Natural killer cell (primary cell): ENCODE measurements around the gene CSE1L. TPM values are rescaled to one million over a fixed set of nuclear protein-coding genes. Genes with fewer than 3 reads are reported as not detected.

Source experiments
- ATAC-seq, 3 donors: fragments of 150-1000 bp in 2 of 3; fragments of 200-7000 bp in 1 of 3; cut with Tn5 transposase; 1 replicate in 1 of 3; 2 replicates in 2 of 3; pipeline ENCODE4 v1.10.0; 2021; ENCODE audit warnings: mild to moderate bottlenecking in 2 of 3, moderate library complexity in 2 of 3
- DNase-seq, 2 donors: peaks; one replicate each; pipeline versions ENCODE4 v3.0.0 to v3.0.0-alpha.2; 2013 to 2021; ENCODE audit warnings: mixed read lengths in 1 of 2
- H3K27ac ChIP-seq: one replicate; pipeline ENCODE4 v1.5.1; 2013; ENCODE audit warnings: mild to moderate bottlenecking, low read length
- H3K27me3 ChIP-seq: one replicate; pipeline ENCODE4 v1.6.1; 2013; ENCODE audit warnings: low read length; ENCODE audit not compliant: control insufficient read depth, insufficient read depth
- H3K36me3 ChIP-seq: one replicate; pipeline ENCODE4 v1.6.1; 2013; ENCODE audit warnings: low read length; ENCODE audit not compliant: control insufficient read depth, insufficient read depth
- H3K4me1 ChIP-seq: one replicate; pipeline ENCODE4 v1.6.1; 2013; ENCODE audit warnings: low read length; ENCODE audit not compliant: control insufficient read depth, insufficient read depth
- H3K4me3 ChIP-seq: one replicate; pipeline ENCODE4 v1.5.1; 2013; ENCODE audit warnings: low read length
- H3K9me3 ChIP-seq: one replicate; pipeline ENCODE4 v1.6.1; 2013; ENCODE audit warnings: low read length; ENCODE audit not compliant: control insufficient read depth, insufficient read depth
- H3K27ac Mint-ChIP-seq, 2 donors: one replicate each; pipeline ENCODE4 v1.8.0; 2022; ENCODE audit warnings: mild to moderate bottlenecking in 2 of 2, mixed read lengths in 2 of 2, moderate library complexity in 1 of 2
- H3K27me3 Mint-ChIP-seq, 2 donors: one replicate each; pipeline ENCODE4 v1.8.0; 2022; ENCODE audit warnings: low read depth in 2 of 2, mixed read lengths in 2 of 2
- H3K36me3 Mint-ChIP-seq: one replicate; pipeline ENCODE4 v1.8.0; 2022; ENCODE audit warnings: mixed read lengths
- H3K4me1 Mint-ChIP-seq, 2 donors: one replicate each; pipeline ENCODE4 v1.8.0; 2022; ENCODE audit warnings: mixed read lengths in 2 of 2
- H3K4me3 Mint-ChIP-seq: one replicate; pipeline ENCODE4 v1.8.0; 2022; ENCODE audit warnings: mild to moderate bottlenecking, moderate library complexity, mixed read lengths
- H3K9me3 Mint-ChIP-seq, 2 donors: one replicate each; pipeline ENCODE4 v1.8.0; 2022; ENCODE audit warnings: mixed read lengths in 2 of 2
- WGBS: methylation state at CpG from one replicate; pipeline ENCODE4 v1.1.7; 2013; ENCODE audit warnings: missing lambda C conversion rate; ENCODE audit not compliant: insufficient coverage; 5-methylcytosine and 5-hydroxymethylcytosine counted together
- intact Hi-C: fragments of 100-400 bp; cut with micrococcal nuclease; formaldehyde crosslinking; loops from one replicate; pipeline ENCODE4 v1.14.2; 2022
- total RNA-seq, 4 donors: library from RNA; stranded (reverse); fragments of 120-200 nt in 1 of 4; gene quantifications; one replicate each; pipeline versions ENCODE4 v1.2.3 to v1.2.4, GENCODE V29; 2013 to 2022
- TF ChIP-seq, protein P1 (sequence below): fragments of 200-600 bp; IDR thresholded peaks from one replicate; pipeline ENCODE4 v1.8.0; 2022; ENCODE audit warnings: antibody characterized with exemption

CSE1L gene
- total RNA-seq, 3 donors from 2014 or later (not counting 1 experiment from before 2014, with no cell fraction given) = 24.6 to 29.5 (median 25.8) TPM

DNA sequence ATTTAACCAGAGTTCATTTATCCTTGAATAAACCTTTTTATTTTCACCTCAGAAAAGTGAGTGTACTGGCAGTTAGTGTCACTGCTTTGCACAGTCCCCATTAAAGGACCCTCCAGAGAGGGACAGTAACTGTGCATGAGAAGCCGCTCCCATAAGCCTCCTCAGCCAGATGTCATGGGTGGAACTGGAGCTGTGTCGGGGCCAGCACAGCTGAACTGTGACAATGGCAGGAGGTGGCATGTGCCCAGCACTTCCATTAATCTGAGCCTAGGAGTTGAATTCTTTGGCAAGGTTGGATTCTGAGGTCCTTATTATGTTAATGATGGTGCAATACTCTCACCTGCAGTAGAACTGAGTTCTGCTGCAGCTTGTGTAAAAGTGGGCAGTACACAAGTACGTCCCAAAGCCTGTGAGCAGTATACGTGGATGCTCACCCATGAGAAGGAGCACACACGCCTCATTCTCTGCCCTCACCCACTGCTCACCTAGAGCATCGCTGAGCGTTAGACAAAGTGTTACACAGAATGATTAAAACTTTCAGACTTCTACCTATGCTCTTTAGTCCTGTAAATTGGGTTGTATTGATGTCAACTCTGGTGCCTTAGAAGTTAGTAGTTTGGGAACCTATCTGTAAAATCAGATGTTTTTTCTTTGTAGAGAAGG lies 11.9 kb upstream of the CSE1L start:
- ATAC-seq = no peak
- WGBS = 95% methylated on average over 5 of the region's 7 CpGs

DNA sequence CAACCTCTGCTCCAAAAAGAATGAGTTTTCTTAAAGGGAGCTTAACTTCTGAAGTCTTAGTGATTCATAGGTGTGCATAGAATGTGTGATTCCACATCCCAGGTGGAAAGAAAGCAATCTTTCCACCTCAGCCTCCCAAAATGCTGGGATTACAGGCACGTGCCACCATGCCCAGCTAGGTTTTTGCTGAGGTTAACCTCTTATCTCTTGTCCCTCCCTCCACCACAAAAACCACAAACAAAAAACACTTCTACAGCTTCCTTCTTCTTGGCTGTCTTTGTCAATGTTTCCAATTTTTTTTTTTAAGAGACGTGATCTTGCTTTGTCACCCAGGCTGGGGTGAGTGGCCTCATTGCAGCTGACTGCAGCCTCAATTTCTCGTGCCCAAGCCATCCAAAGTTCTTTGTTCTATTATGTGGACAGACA lies 8.1 kb upstream of the CSE1L start:
- intact Hi-C loops = no loop called here
- TF ChIP-seq, protein P1, sequence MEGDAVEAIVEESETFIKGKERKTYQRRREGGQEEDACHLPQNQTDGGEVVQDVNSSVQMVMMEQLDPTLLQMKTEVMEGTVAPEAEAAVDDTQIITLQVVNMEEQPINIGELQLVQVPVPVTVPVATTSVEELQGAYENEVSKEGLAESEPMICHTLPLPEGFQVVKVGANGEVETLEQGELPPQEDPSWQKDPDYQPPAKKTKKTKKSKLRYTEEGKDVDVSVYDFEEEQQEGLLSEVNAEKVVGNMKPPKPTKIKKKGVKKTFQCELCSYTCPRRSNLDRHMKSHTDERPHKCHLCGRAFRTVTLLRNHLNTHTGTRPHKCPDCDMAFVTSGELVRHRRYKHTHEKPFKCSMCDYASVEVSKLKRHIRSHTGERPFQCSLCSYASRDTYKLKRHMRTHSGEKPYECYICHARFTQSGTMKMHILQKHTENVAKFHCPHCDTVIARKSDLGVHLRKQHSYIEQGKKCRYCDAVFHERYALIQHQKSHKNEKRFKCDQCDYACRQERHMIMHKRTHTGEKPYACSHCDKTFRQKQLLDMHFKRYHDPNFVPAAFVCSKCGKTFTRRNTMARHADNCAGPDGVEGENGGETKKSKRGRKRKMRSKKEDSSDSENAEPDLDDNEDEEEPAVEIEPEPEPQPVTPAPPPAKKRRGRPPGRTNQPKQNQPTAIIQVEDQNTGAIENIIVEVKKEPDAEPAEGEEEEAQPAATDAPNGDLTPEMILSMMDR = no peak
- Mint-ChIP-seq H3K27ac (peak overlapping the region in 1 of 2 donors; percentile 65), H3K27me3 (no peaks in the 10 kb centered on the region), H3K9me3 (no peaks in the 10 kb centered on the region), H3K36me3 (peaks cover 9% of the 10 kb centered on the region), H3K4me3 (peak overlapping the region; percentile 3), H3K4me1 (peaks cover 7 to 15% of the 10 kb centered on the region in 2 donors)
- ATAC-seq = peak; percentile 21 to 36 (median 35)
- peaks cover 18% of the 10 kb centered on the region for H3K4me1 ChIP-seq
- no peaks in the 10 kb centered on the region for H3K27me3 ChIP-seq
- no peak overlapping the region for H3K4me3 ChIP-seq
- no peaks in the 10 kb centered on the region for H3K9me3 ChIP-seq
- peaks cover 11% of the 10 kb centered on the region for H3K36me3 ChIP-seq
- H3K27ac ChIP-seq = no peak overlapping the region
- peak in 1 of 2 donors; percentile 50 for DNase-seq
- whole genome bisulfite sequencing = 2% methylated on average over 3 of the region's 3 CpGs

More for the DNA sequence above, 11.9 kb upstream of the CSE1L start:
- no peak for DNase-seq
- intact Hi-C loops = no loop called here
- Histone ChIP-seq H3K27ac (no peak overlapping the region), H3K9me3 (no peaks in the 10 kb centered on the region), H3K36me3 (peaks cover 34% of the 10 kb centered on the region), H3K4me1 (peaks cover 18% of the 10 kb centered on the region), H3K4me3 (no peak overlapping the region), H3K27me3 (no peaks in the 10 kb centered on the region)
- Mint-ChIP-seq H3K36me3 (peaks cover 11% of the 10 kb centered on the region), H3K27me3 (no peaks in the 10 kb centered on the region), H3K27ac (no peak overlapping the region), H3K4me1 (peaks cover 7 to 9% of the 10 kb centered on the region in 2 donors), H3K9me3 (no peaks in the 10 kb centered on the region), H3K4me3 (no peak overlapping the region)
- TF ChIP-seq, protein P1 = no peak

DNA sequence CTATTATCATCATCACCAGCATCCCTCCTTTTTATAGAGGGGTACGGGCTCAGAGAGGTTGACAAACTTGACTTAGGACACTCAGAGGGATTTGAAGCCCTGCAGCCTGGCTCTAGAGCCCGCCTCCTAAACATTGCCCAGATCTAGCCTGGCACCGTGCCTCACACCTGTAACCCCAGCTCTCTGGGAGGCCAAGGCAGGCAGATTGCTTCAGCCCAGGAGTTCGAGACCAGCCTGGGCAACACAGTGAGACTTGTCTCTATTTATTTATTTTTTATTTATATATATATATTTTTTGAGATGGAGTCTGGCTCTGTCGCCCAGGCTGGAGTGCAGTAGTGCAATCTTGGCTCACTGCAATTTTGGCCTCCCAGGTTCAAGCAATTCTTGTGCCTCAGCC lies 6.3 kb upstream of the CSE1L start:
- intact Hi-C loops = no loop called here

More for the DNA sequence above, 6.3 kb upstream of the CSE1L start:
- no peak overlapping the region for H3K27ac ChIP-seq
- H3K27ac Mint-ChIP-seq = peak overlapping the region in 1 of 2 donors; percentile 38
- TF ChIP-seq, protein P1 = no peak
- no peaks in the 10 kb centered on the region for H3K9me3 Mint-ChIP-seq
- H3K27me3 Mint-ChIP-seq = no peaks in the 10 kb centered on the region
- 96% methylated on average over 4 of the region's 5 CpGs for WGBS
- no peak overlapping the region for H3K4me3 Mint-ChIP-seq
- H3K27me3 ChIP-seq = no peaks in the 10 kb centered on the region
- H3K4me1 ChIP-seq = peaks cover 18% of the 10 kb centered on the region
- H3K36me3 Mint-ChIP-seq = no peaks in the 10 kb centered on the region
- no peaks in the 10 kb centered on the region for H3K36me3 ChIP-seq
- H3K4me3 ChIP-seq = no peak overlapping the region
- no peaks in the 10 kb centered on the region for H3K9me3 ChIP-seq
- ATAC-seq = no peak
- H3K4me1 Mint-ChIP-seq = peaks cover 7 to 15% of the 10 kb centered on the region in 2 donors
- DNase-seq = no peak
